ENCODE results near the gene XXYLT1. TPM values are rescaled to one million over a fixed set of nuclear protein-coding genes. Genes with fewer than 3 reads are reported as not detected.
A peak's percentile ranks its signal among the peaks of the same experiment; 100 is the strongest.
"Not testable (repeated sequence)": the region's sequence is repeated elsewhere in the genome, so short reads cannot be mapped to it uniquely, and the experiment has no call there.

Gene XXYLT1
- polyA plus RNA-seq, 6 donors from 2014 or later, result 1.7 to 3.7 (median 3.6) TPM; not detected in 1

- peaks cover 9 to 23% (median 19%) of the 10 kb centered on the region in 3 donors for H3K4me1 Mint-ChIP-seq
- no peaks in the 10 kb centered on the region for H3K9me3 Mint-ChIP-seq
- ATAC-seq (ENCODE audit: low read depth in 2 of 2) (no peak), DNase-seq (no peak)
- peaks cover 3 to 51% (median 14%) of the 10 kb centered on the region in 3 donors for H3K27me3 Mint-ChIP-seq
- peak overlapping the region in 1 of 6 donors; percentile 28 for H3K27ac Mint-ChIP-seq
- H3K36me3 Mint-ChIP-seq, result no peaks in the 10 kb centered on the region
- no peak overlapping the region for H3K4me3 Mint-ChIP-seq
These were observed 212.5 kb downstream of the XXYLT1 start for GRCh38 chr3:195058336-195059005.

DNA sequence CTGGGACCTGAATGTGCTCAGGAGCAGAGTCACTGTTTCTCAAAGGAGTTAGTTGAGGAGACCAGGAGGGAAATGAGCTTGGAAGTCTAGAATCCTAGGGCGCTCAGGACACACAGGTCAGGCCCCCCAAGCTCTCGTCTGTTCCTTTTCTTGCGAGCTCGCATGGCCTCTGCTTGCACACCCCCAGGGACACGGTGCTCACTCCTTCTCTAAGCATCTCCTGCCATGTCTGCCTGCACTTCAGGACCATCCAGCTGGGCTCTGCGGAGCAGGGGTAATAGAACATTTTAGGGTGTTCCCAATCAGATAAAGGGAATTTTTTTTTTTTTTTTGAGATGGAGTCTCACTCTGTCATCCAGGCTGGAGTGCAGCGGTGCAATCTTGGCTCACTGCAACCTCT lies 213.2 kb downstream of the XXYLT1 start:
- H3K9me3 Mint-ChIP-seq, result no peaks in the 10 kb centered on the region
- no peak overlapping the region for H3K4me3 Mint-ChIP-seq
- H3K27ac Mint-ChIP-seq, result no peak overlapping the region
- peaks cover 3 to 58% (median 14%) of the 10 kb centered on the region in 3 donors for H3K27me3 Mint-ChIP-seq
- no peak for DNase-seq
- no peak for ATAC-seq (ENCODE audit: low read depth in 2 of 2)
- H3K4me1 Mint-ChIP-seq, result peaks cover 5 to 19% (median 11%) of the 10 kb centered on the region in 3 donors
- no peaks in the 10 kb centered on the region for H3K36me3 Mint-ChIP-seq

DNA sequence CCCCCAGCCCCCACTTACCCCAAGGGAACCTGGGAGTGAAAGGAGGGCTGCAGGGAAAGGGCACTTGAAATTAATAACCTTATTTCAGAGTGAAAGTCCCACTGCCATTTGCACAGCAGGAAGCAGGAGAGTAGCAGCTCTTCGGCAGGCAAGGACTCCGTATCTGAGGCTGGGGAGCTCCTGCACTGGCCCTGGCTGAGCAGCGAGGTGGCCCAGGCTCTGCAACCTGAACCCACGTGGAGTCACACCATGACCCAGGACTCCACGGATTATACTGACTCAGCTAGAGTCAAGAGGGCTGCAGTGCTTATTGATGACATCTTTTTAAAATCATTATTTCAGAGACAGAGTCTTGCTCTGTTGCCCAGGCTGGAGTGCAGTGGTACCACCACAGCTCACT lies 214.5 kb downstream of the XXYLT1 start:
- Mint-ChIP-seq H3K36me3 (no peaks in the 10 kb centered on the region), H3K4me1 (peaks cover 2 to 14% (median 6%) of the 10 kb centered on the region in 3 donors), H3K9me3 (no peaks in the 10 kb centered on the region), H3K27me3 (peaks cover 3 to 58% (median 14%) of the 10 kb centered on the region in 3 donors), H3K4me3 (peak overlapping the region in 1 of 8 donors; percentile 35), H3K27ac (no peak overlapping the region)
- ATAC-seq (ENCODE audit: low read depth in 2 of 2) (no peak), DNase-seq (no peak)

- no peak for DNase-seq
- H3K27ac Mint-ChIP-seq, result no peak overlapping the region
These were observed 216.6 kb downstream of the XXYLT1 start for GRCh38 chr3:195054311-195054710.

GRCh38 chr3:195052939-195053338 lies 218.0 kb downstream of the XXYLT1 start:
- Mint-ChIP-seq H3K36me3 (no peaks in the 10 kb centered on the region), H3K4me3 (no peak overlapping the region), H3K27ac (peak overlapping the region in 1 of 6 donors; percentile 67), H3K27me3 (peaks cover 0 to 39% (median 14%) of the 10 kb centered on the region in 3 donors), H3K9me3 (no peaks in the 10 kb centered on the region), H3K4me1 (peaks cover 2 to 11% (median 8%) of the 10 kb centered on the region in 3 donors)
- ATAC-seq (ENCODE audit: low read depth in 2 of 2) (no peak), DNase-seq (no peak)

More at GRCh38 chr3:195054311-195054710, 216.6 kb downstream of the XXYLT1 start:
- no peak overlapping the region for H3K4me3 Mint-ChIP-seq
- no peaks in the 10 kb centered on the region for H3K36me3 Mint-ChIP-seq
- peaks cover 0 to 52% (median 14%) of the 10 kb centered on the region in 3 donors for H3K27me3 Mint-ChIP-seq
- H3K9me3 Mint-ChIP-seq, result no peaks in the 10 kb centered on the region
- H3K4me1 Mint-ChIP-seq, result peaks cover 2 to 11% (median 8%) of the 10 kb centered on the region in 3 donors
- ATAC-seq (ENCODE audit: low read depth in 2 of 2), result no peak

- not testable (repeated sequence) for H3K36me3 Mint-ChIP-seq; H3K4me3 Mint-ChIP-seq; DNase-seq; ATAC-seq (ENCODE audit: low read depth in 2 of 2); H3K9me3 Mint-ChIP-seq; H3K27ac Mint-ChIP-seq; H3K4me1 Mint-ChIP-seq
- H3K27me3 Mint-ChIP-seq, result peaks cover 0 to 21% (median 8%) of the 10 kb centered on the region in 3 donors
These were observed 220.7 kb downstream of the XXYLT1 start for GRCh38 chr3:195050296-195050695.

- H3K36me3 Mint-ChIP-seq, result no peaks in the 10 kb centered on the region
- H3K9me3 Mint-ChIP-seq, result peaks cover 0 to 2% (median 0%) of the 10 kb centered on the region in 7 donors
- ATAC-seq (ENCODE audit: low read depth in 2 of 2) (no peak), DNase-seq (no peak)
- peaks cover 0 to 5% (median 0%) of the 10 kb centered on the region in 3 donors for H3K4me1 Mint-ChIP-seq
- peaks cover 0 to 23% (median 0%) of the 10 kb centered on the region in 3 donors for H3K27me3 Mint-ChIP-seq
- peak overlapping the region in 1 of 6 donors; percentile 32 for H3K27ac Mint-ChIP-seq
- no peak overlapping the region for H3K4me3 Mint-ChIP-seq
These were observed 222.7 kb downstream of the XXYLT1 start for GRCh38 chr3:195048059-195048905.

DNA sequence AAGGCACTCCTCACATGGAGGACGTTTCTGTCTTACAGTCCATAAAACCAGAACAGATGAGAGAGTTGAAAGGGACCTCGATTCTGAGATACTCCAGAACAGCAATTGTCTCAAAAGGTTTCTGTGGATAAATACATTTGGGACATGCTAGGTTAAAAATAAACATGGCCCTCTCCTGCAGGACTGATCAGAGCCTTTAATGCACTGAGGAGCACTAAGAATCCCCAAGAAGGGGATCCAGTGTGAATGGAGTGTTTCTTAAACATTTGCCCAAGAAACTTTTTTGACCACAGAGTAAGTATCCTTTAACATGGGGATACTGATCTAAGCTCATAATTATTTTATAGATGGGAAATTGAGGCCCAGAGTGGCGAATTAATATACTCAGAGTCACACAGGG lies 223.4 kb downstream of the XXYLT1 start:
- H3K36me3 Mint-ChIP-seq, result no peaks in the 10 kb centered on the region
- no peak overlapping the region for H3K4me3 Mint-ChIP-seq
- H3K4me1 Mint-ChIP-seq, result peaks cover 0 to 5% (median 0%) of the 10 kb centered on the region in 3 donors
- peaks cover 0 to 2% (median 0%) of the 10 kb centered on the region in 7 donors for H3K9me3 Mint-ChIP-seq
- no peak overlapping the region for H3K27ac Mint-ChIP-seq
- DNase-seq (no peak), ATAC-seq (ENCODE audit: low read depth in 2 of 2) (no peak)
- peaks cover 0 to 17% (median 0%) of the 10 kb centered on the region in 3 donors for H3K27me3 Mint-ChIP-seq

DNA sequence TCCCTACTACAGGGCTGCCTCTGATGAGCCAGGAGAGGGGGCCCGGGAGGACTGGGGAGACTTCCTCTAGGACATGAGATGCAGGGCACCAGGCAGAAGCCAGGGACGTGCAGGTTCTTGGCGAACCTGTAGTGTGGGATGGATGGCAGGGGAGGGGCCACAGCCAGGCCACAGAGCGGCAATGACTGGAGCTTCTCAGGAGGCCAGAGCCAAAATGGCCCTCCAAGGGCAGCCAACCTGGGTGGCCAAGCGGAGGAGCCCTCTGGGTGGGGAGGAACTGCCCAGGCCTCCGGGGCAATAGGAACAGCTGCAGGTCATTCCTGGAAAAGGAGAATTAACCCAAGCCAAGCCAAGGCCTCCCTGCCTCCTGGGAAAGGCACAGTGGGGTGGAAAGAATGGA lies 224.5 kb downstream of the XXYLT1 start:
- H3K4me3 Mint-ChIP-seq, result no peak overlapping the region
- DNase-seq (no peak), ATAC-seq (ENCODE audit: low read depth in 2 of 2) (no peak)
- peaks cover 0 to 5% (median 0%) of the 10 kb centered on the region in 3 donors for H3K4me1 Mint-ChIP-seq
- H3K27me3 Mint-ChIP-seq, result peaks cover 0 to 17% (median 0%) of the 10 kb centered on the region in 3 donors
- peak overlapping the region in 1 of 6 donors; percentile 82 for H3K27ac Mint-ChIP-seq
- no peaks in the 10 kb centered on the region for H3K36me3 Mint-ChIP-seq
- H3K9me3 Mint-ChIP-seq, result peaks cover 0 to 2% (median 0%) of the 10 kb centered on the region in 7 donors

GRCh38 chr3:195045481-195046210 lies 225.3 kb downstream of the XXYLT1 start:
- H3K27me3 Mint-ChIP-seq, result peaks cover 0 to 15% (median 0%) of the 10 kb centered on the region in 3 donors
- no peak for ATAC-seq (ENCODE audit: low read depth in 2 of 2)
- peaks cover 0 to 2% (median 0%) of the 10 kb centered on the region in 7 donors for H3K9me3 Mint-ChIP-seq
- H3K4me3 Mint-ChIP-seq, result no peak overlapping the region
- H3K36me3 Mint-ChIP-seq, result no peaks in the 10 kb centered on the region
- peaks cover 0 to 3% (median 0%) of the 10 kb centered on the region in 3 donors for H3K4me1 Mint-ChIP-seq
- peak overlapping the region in 1 of 6 donors; percentile 26 for H3K27ac Mint-ChIP-seq
- no peak for DNase-seq

DNA sequence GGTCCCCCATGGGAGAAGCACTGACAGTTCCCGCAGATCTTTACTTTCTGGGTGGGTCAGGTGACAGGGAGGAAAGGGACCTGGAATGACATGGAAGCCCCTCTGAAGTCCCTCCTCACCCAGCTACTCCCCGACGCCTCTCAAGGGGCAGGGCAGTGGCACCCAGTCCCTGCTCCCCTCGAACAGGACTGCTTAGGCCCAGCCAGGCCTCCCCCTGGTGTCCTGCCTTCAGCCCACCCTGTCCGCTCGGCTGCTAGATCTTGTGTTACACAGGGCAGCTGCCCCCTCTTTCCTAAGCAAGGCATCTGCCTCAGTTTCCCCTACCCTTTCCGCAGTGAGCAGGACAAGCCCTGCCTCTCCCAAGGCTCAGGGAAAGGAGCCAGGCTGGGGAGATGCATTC lies 226.5 kb downstream of the XXYLT1 start:
- Mint-ChIP-seq H3K4me3 (no peak overlapping the region), H3K4me1 (peaks cover 2 to 3% (median 2%) of the 10 kb centered on the region in 3 donors), H3K27ac (no peak overlapping the region), H3K36me3 (no peaks in the 10 kb centered on the region), H3K9me3 (peaks cover 0 to 2% (median 0%) of the 10 kb centered on the region in 7 donors), H3K27me3 (peaks cover 0 to 11% (median 0%) of the 10 kb centered on the region in 3 donors)
- DNase-seq (no peak), ATAC-seq (ENCODE audit: low read depth in 2 of 2) (no peak)

- Mint-ChIP-seq H3K27me3 (peaks cover 0 to 11% (median 0%) of the 10 kb centered on the region in 3 donors), H3K27ac (peak overlapping the region in 1 of 6 donors; percentile 28), H3K36me3 (no peaks in the 10 kb centered on the region), H3K4me3 (no peak overlapping the region), H3K9me3 (peaks cover 0 to 2% (median 0%) of the 10 kb centered on the region in 7 donors), H3K4me1 (peaks cover 4 to 5% (median 4%) of the 10 kb centered on the region in 3 donors)
- ATAC-seq (ENCODE audit: low read depth in 2 of 2) (no peak), DNase-seq (no peak)
These were observed 227.2 kb downstream of the XXYLT1 start for GRCh38 chr3:195043607-195044339.
